Activated CD4-positive, alpha-beta T cell treated with anti-CD3 and anti-CD28 coated beads, Interleukin-2, amount 50 U/mL, for 1 hour (primary cell): Measurements from ENCODE around the gene ROBO1.
"Not testable (repeated sequence)": the region's sequence is repeated elsewhere in the genome, so short reads cannot be mapped to it uniquely, and the experiment has no call there.

Experiments used
- DNase-seq: peaks from one replicate; pipeline ENCODE4 v3.0.0-alpha.2; 2020

Gene ROBO1

GRCh38 chr3:78900426-78900825 lies 867.4 kb downstream of the ROBO1 start:
- DNase-seq = no peak

DNA sequence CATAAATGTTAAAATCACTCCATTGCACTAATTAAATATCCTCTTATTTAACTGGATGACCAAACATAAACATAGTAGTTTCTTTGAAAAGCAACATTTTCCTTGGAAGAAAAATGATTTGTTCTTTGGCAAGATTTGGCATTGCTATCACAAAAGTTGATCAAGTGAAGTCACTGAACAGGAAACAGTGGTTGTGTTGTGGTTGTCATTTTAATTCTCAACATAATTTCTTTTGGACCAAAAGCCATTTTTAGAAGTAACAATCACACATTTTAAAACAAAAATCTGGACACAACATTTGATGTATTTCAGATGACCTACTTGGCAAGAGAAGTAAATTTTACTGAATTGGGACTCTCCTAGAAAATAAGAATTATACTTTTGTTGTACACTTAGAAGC lies 872.3 kb downstream of the ROBO1 start:
- no peak for DNase-seq

- no peak for DNase-seq
Measured at GRCh38 chr3:78894787-78895186, 873.0 kb downstream of the ROBO1 start.

DNA sequence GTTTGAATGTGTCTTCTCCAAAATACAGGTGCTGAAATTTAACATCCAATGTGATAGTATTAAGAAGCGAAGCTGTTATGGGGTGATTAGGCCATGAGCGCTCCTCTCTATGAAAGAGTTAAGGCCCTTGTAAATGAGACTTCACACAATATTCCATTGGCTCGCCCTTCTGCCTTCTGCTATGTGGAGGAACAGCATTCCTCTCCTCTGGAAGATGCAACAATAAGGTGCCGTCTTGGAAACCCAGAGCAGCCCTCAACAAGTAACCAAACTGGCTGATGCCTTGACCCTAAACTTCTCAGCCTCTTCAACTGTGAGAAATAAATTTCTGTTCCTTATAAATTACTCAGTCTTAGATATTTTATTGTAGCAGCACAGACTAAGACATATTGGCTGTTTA lies 874.6 kb downstream of the ROBO1 start:
- no peak for DNase-seq

GRCh38 chr3:78889348-78889747 lies 878.5 kb downstream of the ROBO1 start:
- DNase-seq = no peak

GRCh38 chr3:78888635-78889034 lies 879.2 kb downstream of the ROBO1 start:
- DNase-seq = no peak

- DNase-seq = no peak
Measured at GRCh38 chr3:78887547-78888011, 880.2 kb downstream of the ROBO1 start.

GRCh38 chr3:78887029-78887428 lies 880.8 kb downstream of the ROBO1 start:
- DNase-seq = no peak

DNA sequence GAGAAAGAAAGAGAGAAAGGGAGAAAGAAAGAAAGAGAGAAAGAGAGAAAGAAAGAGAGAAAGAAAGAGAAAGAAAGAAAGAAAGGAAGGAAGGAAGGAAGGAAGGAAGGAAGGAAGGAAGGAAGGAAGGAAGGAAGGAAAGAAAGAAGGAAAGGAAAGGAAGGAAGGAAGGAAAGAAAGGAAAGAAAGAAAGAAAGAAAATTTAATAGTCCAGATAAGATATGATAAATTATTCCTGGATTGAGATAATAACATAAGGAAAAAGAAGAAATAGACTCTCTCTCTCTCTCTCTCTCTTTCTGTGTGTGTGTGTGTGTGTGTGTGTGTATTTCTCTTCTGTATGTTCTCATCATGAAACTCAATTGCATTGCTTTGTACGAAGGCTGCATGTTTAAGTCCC lies 883.2 kb downstream of the ROBO1 start:
- not testable (repeated sequence) for DNase-seq

DNA sequence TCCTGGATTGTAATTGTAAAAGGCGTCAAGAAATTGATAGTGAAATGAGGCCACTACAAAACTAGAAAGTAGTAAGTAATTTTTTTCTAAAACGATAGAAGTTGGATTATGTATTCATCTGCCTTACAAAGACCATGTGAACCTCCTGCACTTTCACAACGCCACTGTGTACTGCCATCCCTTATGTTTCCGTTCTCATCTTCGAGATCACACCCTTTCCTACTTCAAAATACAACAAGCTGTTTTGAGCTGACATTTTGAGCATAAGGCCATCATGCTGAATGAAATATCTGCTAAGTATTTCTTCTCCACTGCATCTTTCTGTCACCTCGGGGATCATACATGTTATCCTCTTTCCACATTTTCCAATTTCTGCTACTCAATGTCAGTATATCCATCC lies 885.5 kb downstream of the ROBO1 start:
- no peak for DNase-seq

GRCh38 chr3:78881501-78881900 lies 886.3 kb downstream of the ROBO1 start:
- DNase-seq = no peak

DNA sequence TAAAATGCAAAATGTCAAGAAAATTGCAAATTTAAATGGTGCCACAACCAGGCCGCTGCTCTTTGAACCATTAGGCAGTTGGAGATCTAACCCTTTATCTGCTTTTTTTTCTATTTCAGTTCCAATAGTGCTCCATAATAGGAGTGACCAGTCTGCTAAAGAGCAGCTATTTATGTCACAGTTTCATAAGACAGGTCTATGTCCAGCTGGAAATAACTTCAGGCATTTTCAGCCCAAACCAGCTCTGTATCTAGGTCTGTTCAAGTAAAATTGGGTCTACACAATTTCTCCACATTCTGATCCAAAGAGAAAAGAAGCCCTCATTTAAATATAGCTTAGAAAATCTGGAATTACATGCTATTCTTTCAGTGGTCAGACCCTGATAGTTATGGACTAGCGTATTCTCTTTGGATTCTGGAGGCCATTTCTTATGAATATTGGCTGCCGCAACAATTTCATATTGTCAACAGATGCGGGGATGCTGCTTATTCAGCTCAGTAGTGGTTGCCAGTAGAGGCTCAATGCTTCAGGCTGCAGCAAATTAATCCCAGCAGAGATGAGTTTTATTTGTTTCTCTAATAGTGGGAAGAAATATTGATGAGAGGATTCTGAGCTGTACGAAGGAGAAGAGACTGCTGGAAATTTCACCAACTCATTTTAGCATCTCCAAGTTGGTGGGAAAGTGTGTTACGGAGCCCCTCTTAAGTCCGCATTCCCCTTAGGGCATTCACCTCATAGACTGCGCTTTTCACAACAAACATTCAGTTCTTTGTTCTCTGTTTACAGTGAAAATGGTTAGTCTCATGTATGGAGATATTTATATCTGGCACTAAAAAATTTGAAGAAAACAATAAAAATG lies 887.0 kb downstream of the ROBO1 start:
- DNase-seq = no peak

DNA sequence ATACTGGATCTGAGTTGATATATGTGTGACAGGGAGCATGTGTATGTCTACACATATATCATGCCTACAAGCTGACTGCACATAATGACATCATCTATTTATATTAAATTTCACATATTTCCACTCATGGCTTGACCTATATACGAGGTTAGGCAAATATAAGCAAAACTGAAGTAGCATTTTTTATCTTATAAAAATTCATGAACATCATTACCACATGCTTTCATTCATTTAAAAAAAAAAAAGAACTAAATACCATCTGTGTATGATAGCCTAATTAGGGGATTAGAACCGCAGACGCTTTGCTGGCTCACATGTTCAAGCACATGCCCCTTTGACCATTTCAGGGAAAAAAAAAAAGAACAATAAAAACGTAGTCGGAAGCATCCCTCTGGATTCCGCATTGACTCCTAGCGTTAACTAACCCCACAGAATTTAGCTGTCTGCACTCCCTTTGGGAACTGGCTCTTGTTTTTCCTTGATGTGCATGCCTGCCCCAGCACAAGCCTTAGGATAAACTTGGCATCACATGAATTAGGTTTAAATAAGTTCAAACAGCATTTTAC lies 888.4 kb downstream of the ROBO1 start:
- no peak for DNase-seq

DNA sequence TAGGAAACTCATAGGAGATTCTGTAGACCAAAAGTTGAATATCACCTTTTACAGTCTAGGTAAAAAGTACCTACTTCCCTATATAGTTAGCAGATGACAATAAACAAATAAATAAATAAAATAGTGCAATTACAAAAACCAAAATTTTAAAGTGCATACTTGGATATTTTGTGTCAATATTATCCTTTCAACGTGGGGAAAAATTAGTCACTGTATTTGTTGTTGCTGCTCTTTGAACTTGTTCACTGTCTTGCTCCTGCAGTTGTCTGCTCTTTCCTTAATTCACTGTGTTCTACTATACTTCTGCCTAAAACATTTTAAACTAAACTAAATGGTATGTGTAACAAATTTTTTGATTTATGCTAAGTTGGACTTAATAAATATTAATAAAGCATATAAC lies 889.0 kb downstream of the ROBO1 start:
- DNase-seq = no peak

DNA sequence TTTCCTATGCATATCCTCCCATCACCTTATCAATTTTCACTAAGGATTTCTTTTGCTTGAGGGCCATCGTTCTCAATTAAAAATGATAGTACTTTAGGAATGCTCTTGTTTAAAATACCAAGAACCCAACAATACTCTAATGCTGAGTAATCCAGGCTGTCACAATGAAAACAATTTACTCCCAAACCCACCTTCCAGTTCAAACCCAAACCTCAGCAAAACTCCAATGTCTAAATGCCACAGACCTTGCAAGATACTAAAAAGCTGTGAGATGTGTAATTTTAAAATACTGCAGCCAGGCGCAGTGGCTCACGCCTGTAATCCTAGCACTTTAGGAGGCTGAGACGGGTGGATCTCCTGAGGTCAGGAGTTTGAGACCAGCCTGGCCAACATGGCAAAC lies 889.8 kb downstream of the ROBO1 start:
- DNase-seq = no peak

DNA sequence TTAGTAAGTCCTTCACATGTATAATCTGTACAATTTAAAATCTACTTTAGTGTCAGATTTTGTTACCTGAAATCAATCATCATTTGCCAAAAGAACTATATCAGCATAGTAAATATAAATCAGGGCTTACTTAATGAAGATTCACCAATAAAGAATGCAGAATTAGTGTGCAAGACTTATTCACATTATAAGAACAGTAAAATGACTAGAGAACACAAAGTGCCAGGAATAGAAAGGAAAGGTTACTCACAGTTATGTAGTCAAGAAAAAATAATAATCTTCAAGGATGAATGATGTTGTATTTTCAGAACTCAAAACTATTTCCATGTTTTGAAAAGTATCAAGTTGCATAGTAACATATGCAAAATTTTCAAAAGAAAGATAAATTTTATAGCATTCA lies 891.9 kb downstream of the ROBO1 start:
- no peak for DNase-seq

- DNase-seq = no peak
Measured at GRCh38 chr3:78875436-78875835, 892.4 kb downstream of the ROBO1 start.

DNA sequence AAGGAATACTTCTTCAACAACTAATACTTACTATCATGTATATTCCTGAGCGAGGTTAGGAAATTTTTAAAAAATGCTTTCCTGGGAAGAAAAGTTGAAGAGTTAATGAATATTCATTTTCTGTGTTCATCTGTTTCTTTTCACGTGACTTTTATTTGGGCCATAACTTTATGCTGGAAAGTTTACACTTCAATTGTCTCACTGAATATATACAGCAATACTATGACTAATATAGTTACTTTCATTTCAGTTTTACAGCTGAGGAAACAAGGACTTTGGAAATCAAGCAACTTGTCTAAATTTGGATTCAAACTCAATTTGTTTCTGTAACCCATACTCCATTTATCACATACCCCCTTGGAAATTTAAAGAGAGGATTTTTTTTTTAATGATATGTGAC lies 894.2 kb downstream of the ROBO1 start:
- no peak for DNase-seq

GRCh38 chr3:78872195-78872594 lies 895.6 kb downstream of the ROBO1 start:
- no peak for DNase-seq

- no peak for DNase-seq
Measured at GRCh38 chr3:78871048-78871447, 896.8 kb downstream of the ROBO1 start.

GRCh38 chr3:78870484-78870883 lies 897.3 kb downstream of the ROBO1 start:
- no peak for DNase-seq

- DNase-seq = no peak
Measured at GRCh38 chr3:78868570-78868969, 899.2 kb downstream of the ROBO1 start.

GRCh38 chr3:78867409-78868372 lies 900.1 kb downstream of the ROBO1 start:
- no peak for DNase-seq
